PC-9 (cell line): ENCODE data around the gene MTF2.

Experiments
- EZH2 ChIP-seq: fragments of 200-600 bp; sonication (generic); IDR thresholded peaks from 2 replicates; pipeline ENCODE4 v1.8.0; 2017; ENCODE audit warnings: antibody characterized with exemption, low read depth
- TF ChIP-seq, protein P1 (sequence below): fragments of 200-600 bp; sonication (generic); conservative IDR thresholded peaks from 2 replicates; pipeline ENCODE4 v1.6.1; 2017; ENCODE audit warnings: mixed run types, antibody characterized with exemption, mild to moderate bottlenecking, moderate library complexity

GRCh38 chr1:93120614-93121013 is 41.5 kb downstream of the MTF2 start:
- TF ChIP-seq, protein P1, sequence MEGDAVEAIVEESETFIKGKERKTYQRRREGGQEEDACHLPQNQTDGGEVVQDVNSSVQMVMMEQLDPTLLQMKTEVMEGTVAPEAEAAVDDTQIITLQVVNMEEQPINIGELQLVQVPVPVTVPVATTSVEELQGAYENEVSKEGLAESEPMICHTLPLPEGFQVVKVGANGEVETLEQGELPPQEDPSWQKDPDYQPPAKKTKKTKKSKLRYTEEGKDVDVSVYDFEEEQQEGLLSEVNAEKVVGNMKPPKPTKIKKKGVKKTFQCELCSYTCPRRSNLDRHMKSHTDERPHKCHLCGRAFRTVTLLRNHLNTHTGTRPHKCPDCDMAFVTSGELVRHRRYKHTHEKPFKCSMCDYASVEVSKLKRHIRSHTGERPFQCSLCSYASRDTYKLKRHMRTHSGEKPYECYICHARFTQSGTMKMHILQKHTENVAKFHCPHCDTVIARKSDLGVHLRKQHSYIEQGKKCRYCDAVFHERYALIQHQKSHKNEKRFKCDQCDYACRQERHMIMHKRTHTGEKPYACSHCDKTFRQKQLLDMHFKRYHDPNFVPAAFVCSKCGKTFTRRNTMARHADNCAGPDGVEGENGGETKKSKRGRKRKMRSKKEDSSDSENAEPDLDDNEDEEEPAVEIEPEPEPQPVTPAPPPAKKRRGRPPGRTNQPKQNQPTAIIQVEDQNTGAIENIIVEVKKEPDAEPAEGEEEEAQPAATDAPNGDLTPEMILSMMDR: no peak
- no peak for TF ChIP-seq EZH2
